ENCODE results near the gene TNRC18. TPM values are rescaled to one million over a fixed set of nuclear protein-coding genes. Genes with fewer than 3 reads are reported as not detected.

TNRC18 gene
- total RNA-seq, 1 donor from 2014 or later, result 198 TPM

DNA sequence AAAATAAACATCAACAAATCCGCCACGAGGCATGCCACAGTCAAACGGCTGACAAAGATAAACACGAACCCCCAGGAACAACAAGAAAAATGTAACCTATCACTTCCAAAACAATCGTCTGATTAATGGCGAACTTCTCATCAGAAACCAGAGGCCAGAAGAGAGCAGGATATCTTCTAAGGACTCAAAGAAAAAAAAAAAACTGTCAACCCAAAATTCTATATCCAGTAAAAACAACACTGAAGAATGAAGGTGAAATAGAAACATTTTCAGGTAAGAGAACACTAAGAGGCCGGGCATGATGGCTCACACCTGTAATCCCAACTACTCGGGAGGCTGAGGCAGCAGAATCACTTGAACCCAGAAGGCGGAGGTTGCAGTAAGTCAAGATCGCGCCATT is 86.6 kb downstream of the TNRC18 start:
- TF ChIP-seq, protein P1, sequence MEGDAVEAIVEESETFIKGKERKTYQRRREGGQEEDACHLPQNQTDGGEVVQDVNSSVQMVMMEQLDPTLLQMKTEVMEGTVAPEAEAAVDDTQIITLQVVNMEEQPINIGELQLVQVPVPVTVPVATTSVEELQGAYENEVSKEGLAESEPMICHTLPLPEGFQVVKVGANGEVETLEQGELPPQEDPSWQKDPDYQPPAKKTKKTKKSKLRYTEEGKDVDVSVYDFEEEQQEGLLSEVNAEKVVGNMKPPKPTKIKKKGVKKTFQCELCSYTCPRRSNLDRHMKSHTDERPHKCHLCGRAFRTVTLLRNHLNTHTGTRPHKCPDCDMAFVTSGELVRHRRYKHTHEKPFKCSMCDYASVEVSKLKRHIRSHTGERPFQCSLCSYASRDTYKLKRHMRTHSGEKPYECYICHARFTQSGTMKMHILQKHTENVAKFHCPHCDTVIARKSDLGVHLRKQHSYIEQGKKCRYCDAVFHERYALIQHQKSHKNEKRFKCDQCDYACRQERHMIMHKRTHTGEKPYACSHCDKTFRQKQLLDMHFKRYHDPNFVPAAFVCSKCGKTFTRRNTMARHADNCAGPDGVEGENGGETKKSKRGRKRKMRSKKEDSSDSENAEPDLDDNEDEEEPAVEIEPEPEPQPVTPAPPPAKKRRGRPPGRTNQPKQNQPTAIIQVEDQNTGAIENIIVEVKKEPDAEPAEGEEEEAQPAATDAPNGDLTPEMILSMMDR (IDR thresholded peaks at IDR 0.05), result no peak
- H3K36me3 Mint-ChIP-seq (ENCODE audit: unreplicated experiment), result peaks cover 59% of the 10 kb centered on the region
- no peak for DNase-seq (ENCODE audit: extremely low spot score, unreplicated experiment)
- no peak overlapping the region for H3K27ac Mint-ChIP-seq (ENCODE audit: unreplicated experiment)
- no peak overlapping the region for H3K4me3 Mint-ChIP-seq (ENCODE audit: unreplicated experiment)
- peaks cover 3% of the 10 kb centered on the region for H3K4me1 Mint-ChIP-seq (ENCODE audit: unreplicated experiment)
- no peaks in the 10 kb centered on the region for H3K27me3 Mint-ChIP-seq (ENCODE audit: unreplicated experiment)
- no peaks in the 10 kb centered on the region for H3K9me3 Mint-ChIP-seq (ENCODE audit: unreplicated experiment)

DNA sequence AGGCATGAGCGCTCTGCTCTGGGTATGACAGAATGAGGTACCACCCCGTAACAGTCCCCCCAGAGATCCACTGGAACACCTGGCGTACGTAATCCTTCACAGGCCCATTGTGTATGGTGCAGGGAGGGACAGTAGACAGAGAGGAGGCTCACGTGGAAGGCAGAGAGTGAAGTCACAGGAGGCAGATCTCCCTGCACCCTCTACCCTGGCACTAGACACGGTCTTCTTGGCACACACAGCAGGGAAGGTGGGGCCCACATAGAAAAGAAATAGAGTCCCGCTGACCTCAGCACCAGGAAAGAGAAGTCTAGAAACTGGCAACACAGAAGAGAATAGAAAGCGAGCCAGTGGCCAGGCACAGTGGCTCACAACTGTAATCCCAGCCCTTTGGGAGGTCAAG is 89.0 kb downstream of the TNRC18 start:
- no peak for DNase-seq (ENCODE audit: extremely low spot score, unreplicated experiment)
- Mint-ChIP-seq H3K4me3 (ENCODE audit: unreplicated experiment) (no peak overlapping the region), H3K27ac (ENCODE audit: unreplicated experiment) (no peak overlapping the region), H3K27me3 (ENCODE audit: unreplicated experiment) (no peaks in the 10 kb centered on the region), H3K4me1 (ENCODE audit: unreplicated experiment) (peaks cover 3% of the 10 kb centered on the region), H3K9me3 (ENCODE audit: unreplicated experiment) (no peaks in the 10 kb centered on the region), H3K36me3 (ENCODE audit: unreplicated experiment) (peaks cover 48% of the 10 kb centered on the region)
- TF ChIP-seq, protein P1 (IDR thresholded peaks at IDR 0.05), result no peak

DNA sequence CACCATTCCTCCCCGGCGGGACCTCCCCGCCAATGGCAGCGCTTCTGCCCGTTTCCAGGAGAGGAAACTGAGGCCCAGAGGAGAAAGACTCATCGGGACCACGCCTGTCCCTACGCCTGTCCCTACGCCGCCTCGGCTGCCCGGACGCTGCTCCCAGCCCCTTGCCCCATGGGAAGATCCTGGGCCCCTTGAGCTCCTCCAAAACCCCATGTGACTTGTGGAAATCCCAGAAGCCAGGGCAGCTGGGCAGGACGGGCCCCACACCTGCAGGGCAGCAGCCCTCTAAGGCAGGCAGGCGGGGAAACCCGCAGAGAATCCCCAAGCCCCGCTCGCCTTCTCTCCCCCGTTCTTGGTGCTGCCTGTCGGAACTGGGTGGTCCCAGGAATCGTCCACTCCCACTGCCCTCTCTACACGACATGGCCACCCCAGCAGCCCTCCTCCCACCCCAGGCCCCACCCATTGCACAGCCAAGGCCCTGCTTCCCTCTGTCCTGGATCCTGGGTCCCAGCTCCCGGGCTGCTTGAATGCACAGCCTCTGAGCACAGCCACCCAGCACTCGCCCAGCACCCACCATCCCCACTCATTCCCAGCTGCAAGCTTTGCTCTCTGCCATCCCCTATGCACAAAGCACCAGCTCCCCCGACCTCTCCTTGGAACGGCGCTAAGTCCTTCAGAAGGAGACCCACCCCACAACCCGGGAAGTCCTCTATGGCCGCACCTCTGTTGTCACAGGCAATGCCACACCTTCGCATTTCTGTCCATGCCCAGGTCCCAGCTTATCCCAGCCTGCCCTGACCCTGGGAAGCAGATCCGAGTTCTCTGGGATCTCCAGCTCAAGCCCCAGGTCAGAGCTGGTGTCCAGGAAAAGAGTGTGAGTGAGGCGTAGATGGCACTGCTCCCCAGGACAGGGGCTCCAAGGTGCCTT is 90.3 kb downstream of the TNRC18 start:
- Mint-ChIP-seq H3K4me1 (ENCODE audit: unreplicated experiment) (peaks cover 3% of the 10 kb centered on the region), H3K36me3 (ENCODE audit: unreplicated experiment) (peaks cover 48% of the 10 kb centered on the region), H3K27me3 (ENCODE audit: unreplicated experiment) (no peaks in the 10 kb centered on the region), H3K9me3 (ENCODE audit: unreplicated experiment) (no peaks in the 10 kb centered on the region), H3K27ac (ENCODE audit: unreplicated experiment) (no peak overlapping the region), H3K4me3 (ENCODE audit: unreplicated experiment) (no peak overlapping the region)
- TF ChIP-seq, protein P1 (IDR thresholded peaks at IDR 0.05), result no peak
- no peak for DNase-seq (ENCODE audit: extremely low spot score, unreplicated experiment)

- peaks cover 3% of the 10 kb centered on the region for H3K4me1 Mint-ChIP-seq (ENCODE audit: unreplicated experiment)
- H3K9me3 Mint-ChIP-seq (ENCODE audit: unreplicated experiment), result no peaks in the 10 kb centered on the region
- DNase-seq (ENCODE audit: extremely low spot score, unreplicated experiment), result no peak
- no peak overlapping the region for H3K27ac Mint-ChIP-seq (ENCODE audit: unreplicated experiment)
- no peak overlapping the region for H3K4me3 Mint-ChIP-seq (ENCODE audit: unreplicated experiment)
- H3K27me3 Mint-ChIP-seq (ENCODE audit: unreplicated experiment), result no peaks in the 10 kb centered on the region
- H3K36me3 Mint-ChIP-seq (ENCODE audit: unreplicated experiment), result peaks cover 44% of the 10 kb centered on the region
- TF ChIP-seq, protein P1 (IDR thresholded peaks at IDR 0.05), result no peak
Measured at GRCh38 chr7:5332579-5332978, 91.1 kb downstream of the TNRC18 start.

DNA sequence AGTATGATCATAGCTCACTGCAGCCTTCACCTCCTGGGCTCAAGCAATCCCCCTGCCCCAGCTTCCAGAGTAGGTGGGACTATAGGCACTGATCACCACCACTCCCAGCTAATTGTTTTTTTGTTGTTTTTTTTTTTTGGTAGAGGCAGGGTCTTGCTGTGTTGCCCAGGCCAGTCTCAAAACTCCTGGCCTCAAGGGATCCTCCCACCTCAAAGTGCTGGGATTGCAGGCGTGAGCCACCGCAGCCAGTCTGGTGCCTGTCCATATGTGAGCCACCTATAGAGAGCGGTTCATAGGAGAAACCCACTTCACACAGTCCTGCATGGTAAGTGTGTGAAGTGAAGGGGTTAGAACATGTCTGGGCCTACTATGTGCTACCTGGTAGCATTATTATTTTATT is 93.3 kb downstream of the TNRC18 start:
- Mint-ChIP-seq H3K27me3 (ENCODE audit: unreplicated experiment) (no peaks in the 10 kb centered on the region), H3K9me3 (ENCODE audit: unreplicated experiment) (no peaks in the 10 kb centered on the region), H3K27ac (ENCODE audit: unreplicated experiment) (no peak overlapping the region), H3K4me3 (ENCODE audit: unreplicated experiment) (no peak overlapping the region), H3K4me1 (ENCODE audit: unreplicated experiment) (peaks cover 3% of the 10 kb centered on the region), H3K36me3 (ENCODE audit: unreplicated experiment) (peaks cover 32% of the 10 kb centered on the region)
- DNase-seq (ENCODE audit: extremely low spot score, unreplicated experiment), result no peak
- TF ChIP-seq, protein P1 (IDR thresholded peaks at IDR 0.05), result no peak
